HG03196 (cell line): ENCODE measurements around the gene NUP58.

Experiments
- ATAC-seq: cut with Tn5 transposase; IDR thresholded peaks from one replicate; pipeline ENCODE4 v1.9.1; 2021; ENCODE audit not compliant: unreplicated experiment

Gene NUP58

DNA sequence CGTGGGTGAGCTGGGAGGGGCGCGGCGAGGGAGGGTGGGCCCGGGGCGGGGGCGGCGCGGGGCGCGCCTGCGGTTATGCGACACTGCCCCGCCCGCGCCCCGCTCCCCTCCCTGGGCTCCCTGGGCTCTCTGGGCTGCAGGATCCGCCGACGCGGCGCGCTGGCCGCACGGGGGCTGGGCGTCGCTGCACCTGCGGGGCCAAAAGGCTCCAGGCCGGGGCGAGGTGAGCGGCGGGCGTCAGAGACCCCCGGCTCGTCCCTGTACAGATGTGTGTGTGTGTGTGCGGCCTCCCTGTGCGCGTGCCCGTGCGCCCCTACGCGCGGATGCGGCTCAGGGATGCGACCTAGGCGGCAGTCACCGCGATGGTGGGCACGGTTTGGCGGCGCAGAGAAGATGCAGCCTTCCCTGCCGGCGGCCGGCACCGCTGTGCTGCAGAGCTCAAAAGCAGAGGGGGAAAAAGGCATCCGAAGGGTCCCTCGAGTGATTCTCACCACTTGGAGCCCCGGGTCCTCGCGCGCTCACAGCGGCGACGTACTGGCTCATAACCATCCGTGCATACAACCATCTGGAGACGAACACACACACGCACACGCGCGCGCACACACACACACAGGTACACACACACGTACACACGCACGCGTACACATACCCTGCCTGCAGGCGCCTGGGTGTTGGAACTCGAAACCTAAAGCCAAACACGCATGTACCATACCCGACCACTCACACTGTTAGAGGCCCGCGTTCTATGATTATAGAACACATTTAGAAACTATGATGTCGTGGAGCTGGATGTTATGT, 71.1 kb downstream of the NUP58 start:
- no peak for ATAC-seq

DNA sequence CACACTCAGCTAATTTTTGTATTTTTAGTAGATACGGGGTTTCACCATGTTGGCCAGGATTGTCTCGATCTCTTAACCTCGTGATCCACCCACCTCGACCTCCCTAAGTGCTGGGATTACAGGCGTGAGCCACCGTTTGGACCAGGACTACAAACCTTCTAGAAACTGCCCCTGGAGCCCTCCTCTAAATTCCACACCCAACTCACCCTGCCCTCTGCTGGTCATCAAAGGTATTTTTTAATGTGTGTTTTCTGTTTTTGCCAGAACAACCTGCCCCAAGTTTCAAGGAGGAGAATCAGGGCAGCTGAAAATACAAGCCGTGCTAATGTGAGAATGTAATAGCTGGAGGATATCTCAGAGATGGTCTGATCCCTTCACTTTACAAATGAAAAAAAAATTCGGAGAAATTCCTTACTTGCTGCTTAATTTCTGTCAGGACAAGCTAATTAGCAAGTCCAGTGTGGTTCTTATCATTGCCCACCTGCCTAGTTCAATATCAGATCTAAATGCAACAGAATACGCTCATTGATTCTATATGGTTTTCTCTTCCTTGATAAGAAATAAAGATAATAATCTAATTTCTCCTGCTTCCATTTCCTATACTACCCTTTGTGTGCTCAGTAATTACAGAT, 74.4 kb downstream of the NUP58 start:
- ATAC-seq: no peak

DNA sequence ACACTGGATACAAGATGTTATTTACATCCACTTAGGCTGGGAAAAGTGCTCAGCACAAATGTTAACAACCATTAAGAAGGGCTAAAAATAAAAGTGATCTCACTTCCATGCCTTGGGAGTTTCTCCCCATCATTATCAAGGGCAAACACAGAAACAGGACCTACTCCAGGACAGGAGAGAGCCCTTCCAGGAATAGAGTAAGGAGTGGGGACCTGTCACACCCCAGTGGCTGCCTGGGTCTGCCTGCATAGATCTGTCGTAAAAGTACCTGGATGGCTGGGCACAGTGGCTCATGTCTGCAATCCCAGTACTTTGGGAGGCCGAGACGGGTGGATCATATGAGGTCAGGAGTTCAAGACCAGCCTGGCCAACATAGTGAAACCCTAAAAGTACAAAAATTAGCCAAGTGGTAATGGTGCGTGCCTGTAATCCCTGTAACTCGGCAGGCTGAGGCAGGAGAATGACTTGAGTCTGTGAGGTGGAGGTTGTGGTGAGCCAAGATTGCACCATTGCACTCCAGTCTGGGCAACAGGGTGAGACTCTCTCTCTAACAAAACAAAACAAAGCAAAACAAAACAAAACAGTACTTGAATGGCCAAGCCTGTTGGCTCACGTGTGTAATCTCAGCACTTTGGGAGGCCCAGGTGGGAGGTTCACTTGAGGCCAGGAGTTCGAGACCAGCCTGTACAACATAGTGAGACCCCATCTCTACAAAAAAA, 76.0 kb downstream of the NUP58 start:
- ATAC-seq: no peak

DNA sequence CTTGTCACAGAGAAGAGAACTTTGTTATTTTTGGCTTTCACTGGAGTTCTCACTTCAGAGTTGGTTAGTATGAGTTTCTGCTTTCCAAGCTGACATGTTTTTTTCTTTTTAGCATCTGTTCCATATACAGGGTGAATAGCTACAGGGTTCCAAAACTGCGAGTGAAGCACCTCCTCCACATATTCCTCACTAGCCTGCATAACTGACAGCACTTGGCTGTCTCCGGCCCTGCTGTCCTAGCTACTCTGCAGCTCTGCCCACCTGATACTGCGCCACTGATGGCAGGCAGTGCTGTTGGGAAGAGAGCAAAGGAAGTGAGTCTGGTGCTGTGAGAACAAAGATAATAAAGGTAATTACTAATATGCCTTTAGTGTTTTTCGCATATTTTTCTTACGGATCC, 77.1 kb downstream of the NUP58 start:
- ATAC-seq: no peak

DNA sequence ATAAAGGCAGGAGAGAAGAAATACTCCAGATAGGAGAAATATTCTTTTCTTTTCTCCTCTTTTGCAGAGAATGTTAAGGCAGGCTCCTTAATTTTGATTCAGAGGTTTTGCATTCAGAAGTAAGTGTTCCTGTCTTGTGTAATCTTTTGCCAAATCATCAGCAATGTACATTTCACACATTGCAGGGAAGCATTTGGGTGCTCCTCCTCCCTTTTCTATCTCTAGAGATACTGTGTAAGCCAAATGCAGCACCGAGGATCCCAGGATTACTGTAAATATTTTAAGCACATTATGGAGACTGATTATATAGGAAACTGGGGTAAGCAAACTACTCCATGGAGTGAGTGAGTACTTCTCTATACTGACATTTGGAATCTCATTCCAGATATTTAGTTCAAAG, 77.6 kb downstream of the NUP58 start:
- ATAC-seq: no peak

DNA sequence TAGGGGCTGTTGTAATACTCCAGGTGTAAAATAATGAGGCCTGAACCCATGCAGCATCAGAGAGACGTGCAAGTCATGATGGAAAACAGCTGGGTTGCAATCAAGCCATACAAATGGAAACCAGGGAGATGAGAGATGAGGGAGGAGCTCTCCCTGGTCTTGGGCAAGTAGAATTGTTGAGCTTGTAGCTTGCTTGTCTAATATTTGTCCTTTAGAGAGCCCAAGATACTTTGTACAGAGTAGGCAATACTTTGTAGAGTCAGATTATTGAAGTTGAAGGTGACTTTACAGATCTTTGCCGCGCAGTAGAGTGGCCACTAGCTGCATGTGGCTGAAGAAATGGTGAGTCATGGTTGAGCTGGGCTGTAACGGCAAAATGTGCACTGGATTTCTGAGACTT, 78.7 kb downstream of the NUP58 start:
- ATAC-seq: no peak

DNA sequence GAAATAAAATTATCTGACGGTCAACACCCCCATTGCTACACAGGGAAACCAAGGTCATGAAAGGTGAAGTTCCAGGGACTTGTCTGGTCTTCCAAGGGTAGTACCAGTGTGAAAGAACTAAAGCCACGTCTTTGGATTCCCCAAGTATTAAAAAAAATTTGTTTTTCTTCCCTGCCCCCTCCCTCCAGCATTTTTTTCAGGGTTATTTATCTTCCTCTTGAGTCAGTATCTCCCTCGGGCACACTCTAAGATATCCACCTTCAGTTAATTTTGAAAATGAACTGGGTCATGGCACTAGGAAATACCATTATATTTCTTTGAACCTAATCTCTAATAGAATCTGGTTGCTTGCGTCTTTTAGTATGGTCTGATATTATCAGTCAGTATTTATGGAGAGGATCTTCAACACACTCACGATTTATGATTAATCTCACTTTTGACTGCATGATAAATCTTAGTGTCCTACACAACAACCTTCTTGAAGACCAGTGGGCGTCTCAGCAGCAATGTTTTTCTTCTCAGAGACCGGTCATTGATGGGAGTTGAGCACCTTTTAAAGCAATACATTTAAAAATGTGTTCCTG, 79.4 kb downstream of the NUP58 start:
- no peak for ATAC-seq

DNA sequence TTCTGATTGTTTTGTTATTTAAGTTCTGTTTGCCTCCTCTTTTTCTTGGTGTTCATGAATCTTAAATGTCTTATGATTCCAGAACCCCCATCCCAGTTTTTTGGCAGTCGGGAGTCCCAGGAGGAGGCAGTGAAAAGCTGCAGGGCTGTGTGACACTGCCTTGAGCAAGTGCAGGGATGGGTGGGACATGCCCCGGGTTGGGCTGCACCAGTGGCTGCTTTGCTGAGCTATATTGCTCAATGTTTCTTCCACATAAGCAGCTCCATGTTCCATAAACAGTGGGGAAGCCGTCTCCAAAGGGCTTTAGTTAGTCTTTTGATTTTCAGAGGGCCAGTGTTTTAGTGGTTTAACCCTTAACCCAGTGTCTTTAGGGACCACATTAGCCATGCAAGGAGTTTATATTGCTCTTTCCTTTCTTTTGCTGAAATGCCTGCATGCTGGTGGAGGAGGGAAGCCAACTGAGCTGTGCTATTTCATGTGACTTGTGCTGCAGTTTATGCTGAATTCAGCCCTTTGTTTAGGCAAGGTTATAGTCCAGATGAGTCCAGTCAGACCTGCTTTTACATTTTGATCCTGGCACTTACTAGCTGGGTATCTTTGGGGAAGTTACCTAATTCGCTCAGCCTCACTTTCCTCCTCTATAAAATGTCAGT, 83.5 kb downstream of the NUP58 start:
- no peak for ATAC-seq

DNA sequence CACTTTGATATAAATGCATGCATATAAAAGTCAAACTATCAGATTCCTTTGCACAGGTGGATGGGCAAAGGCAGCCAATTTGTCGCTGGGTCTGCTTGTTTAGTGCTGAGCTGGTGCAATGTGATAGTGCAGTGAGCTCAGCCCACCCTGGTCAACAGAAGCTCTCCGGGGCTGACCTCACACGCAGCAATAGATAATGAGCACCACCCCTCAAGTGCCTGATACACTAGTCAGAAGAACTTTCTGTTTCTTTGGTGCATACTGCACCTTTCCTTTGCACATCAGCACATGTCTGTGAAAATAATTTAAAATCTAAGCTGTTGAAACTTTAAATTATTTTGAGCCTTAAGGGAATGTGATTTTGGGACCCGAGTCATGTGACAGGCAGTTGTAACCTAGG, 90.5 kb downstream of the NUP58 start:
- no peak for ATAC-seq
